GM21786 (cell line): Measurements from ENCODE around the gene MACROH2A2.
"Not testable (repeated sequence)": the region's sequence is repeated elsewhere in the genome, so short reads cannot be mapped to it uniquely, and the experiment has no call there.

ENCODE experiments used
- ATAC-seq: cut with Tn5 transposase; IDR thresholded peaks from one replicate; pipeline ENCODE4 v1.9.1; 2021; ENCODE audit not compliant: unreplicated experiment

The MACROH2A2 gene

DNA sequence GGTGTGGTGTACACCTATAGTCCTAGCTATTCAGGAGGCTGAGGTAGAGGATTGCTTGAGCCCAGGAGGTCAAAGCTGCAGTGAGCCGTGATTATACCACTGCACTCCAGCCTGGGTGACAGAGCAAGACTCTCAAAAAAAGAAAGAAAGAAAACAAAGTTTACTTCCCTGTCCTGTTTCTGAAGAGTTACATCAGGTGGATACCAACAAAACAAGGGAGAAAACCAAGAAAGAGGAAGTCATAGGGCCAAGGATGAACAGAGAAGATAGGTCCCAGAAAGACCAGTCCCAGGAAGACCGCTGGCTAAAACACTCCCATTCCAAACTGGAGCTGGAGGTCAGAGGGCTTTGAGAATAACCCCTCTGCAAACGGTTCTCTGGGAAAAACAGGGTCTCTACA is 13.5 kb downstream of the MACROH2A2 start:
- no peak for ATAC-seq

GRCh38 chr10:70067586-70067985 is 14.9 kb downstream of the MACROH2A2 start:
- ATAC-seq, result no peak

DNA sequence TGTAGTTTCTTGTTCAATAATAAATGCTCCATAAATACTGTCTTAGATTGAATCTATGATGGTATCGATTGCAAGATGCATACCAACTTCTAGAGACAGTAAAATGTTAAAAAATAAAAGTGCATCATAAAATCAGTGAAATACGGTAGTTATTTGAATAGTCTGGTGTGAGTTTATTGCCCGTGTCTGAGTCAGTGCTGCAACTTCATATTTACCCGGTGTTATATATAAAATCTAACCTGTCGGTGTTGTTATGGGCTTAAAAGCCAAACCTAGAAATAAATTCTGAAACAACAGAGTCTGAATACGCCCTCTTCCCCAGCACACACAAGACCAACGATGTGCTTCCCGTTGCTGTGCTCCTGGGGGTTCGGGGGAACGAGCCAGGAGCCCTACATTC is 16.3 kb downstream of the MACROH2A2 start:
- ATAC-seq, result no peak

DNA sequence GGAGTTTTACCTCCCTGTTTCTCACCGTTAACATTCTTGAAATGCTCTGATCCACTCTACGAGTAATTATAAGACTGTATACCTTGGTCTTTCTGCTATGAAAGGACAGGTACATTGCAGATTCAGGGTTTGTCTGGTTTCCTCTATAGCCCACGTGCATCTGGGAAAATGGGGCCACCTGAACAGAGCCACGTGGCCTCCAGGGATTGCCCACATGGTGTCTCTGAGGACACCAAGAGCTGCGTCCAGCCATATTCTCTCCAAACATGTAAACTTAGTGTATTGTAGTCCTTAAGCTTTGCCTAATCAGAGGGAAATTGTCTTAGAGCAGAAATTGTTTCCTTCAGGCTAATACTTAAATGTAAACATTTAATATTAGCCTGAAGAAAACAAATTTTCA is 16.7 kb downstream of the MACROH2A2 start:
- no peak for ATAC-seq

GRCh38 chr10:70070834-70071233 is 18.2 kb downstream of the MACROH2A2 start:
- no peak for ATAC-seq

DNA sequence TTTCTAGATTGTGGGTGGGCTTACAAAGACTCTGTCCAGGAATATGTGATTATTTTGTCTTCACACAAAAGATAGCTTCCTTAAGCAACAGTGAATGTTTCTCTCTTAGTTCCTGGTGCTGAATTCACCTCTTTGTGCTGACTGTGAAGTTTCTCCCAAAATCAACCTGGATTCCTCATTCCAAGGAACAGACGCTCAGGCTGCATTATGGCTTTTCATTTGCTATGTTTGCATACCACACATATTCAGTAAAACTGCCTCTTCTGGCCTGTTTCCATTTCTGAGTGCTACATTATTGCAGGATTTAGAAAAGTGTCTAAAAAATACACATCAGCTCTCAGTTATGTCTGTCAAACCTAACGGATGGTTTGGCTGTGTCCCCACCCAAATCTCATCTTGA is 21.5 kb downstream of the MACROH2A2 start:
- ATAC-seq, result no peak

- ATAC-seq, result no peak
These were observed 22.3 kb downstream of the MACROH2A2 start for GRCh38 chr10:70074971-70075370.

DNA sequence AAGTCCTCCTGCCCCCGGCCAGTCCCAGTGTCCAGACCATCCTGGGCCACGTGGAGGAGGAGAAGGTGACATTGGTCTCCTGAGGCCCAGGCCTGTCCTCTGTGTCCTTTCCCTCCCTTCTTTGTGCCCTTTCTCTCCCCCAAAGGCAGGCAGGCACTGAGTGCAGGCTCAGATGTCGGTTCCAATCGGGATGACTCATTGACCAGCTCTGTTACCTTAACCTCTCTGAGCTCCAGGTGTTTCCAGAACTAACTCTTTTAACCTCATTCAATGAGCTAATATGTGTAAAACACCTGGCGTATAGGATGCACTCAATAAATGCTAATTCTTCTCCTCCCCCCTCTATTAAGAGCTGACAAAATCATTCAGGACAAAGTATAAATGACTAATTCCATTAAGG is 25.7 kb downstream of the MACROH2A2 start:
- no peak for ATAC-seq

GRCh38 chr10:70078937-70079336 is 26.3 kb downstream of the MACROH2A2 start:
- no peak for ATAC-seq

- ATAC-seq, result not testable (repeated sequence)
These were observed 28.1 kb downstream of the MACROH2A2 start for GRCh38 chr10:70080789-70081188.

GRCh38 chr10:70084189-70084588 is 31.5 kb downstream of the MACROH2A2 start:
- no peak for ATAC-seq

- no peak for ATAC-seq
These were observed 33.4 kb downstream of the MACROH2A2 start for GRCh38 chr10:70085975-70086613.

DNA sequence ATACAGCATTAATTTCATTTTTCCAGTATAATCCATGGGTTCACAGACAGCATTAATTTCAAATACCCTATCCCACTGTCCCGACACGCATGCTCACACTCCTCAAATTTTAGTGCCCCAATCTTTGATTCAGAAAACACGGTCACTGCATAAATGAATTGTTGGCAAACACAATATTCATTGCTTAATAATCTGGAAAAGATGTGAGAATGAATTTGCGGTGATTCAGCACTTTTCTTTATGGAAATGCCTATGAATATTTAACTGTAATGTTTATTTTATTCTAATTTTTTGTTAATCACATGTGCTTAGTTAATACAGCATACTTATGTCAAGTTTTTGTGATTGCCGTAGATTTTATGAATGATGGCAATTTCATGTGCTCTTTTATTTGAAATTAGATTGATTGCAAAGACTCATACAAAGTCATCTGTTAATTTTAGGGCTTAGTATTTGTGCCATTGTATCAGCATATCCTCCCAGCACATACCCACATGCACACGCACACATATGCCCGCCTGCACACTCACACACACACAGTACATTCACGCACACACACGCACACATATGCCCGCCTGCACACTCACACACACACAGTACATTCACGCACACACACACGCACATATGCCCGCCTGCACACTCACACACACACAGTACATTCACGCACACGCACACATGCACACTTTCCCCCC is 35.1 kb downstream of the MACROH2A2 start:
- ATAC-seq, result no peak

GRCh38 chr10:70088308-70088698 is 35.7 kb downstream of the MACROH2A2 start:
- ATAC-seq, result no peak

- no peak for ATAC-seq
These were observed 37.4 kb downstream of the MACROH2A2 start for GRCh38 chr10:70090013-70090412.

DNA sequence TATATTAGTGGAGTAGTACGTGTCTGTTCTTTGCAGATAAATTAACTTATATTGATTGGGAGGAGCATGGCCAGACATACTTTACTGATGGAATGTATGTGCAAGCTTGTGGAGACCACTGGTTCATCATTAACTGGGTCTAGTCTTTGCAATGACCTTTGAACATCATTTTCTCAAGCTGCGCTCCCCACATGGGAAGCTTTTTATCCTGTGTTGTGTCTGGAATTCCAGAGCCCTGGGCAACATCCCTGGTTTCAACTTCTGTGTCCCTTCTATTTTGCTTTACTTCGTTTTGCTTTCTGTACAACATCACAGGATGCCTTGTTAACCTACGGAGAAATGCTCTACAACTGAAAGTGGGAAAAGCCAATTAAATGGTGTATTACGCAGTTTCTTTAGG is 38.3 kb downstream of the MACROH2A2 start:
- ATAC-seq, result no peak

- no peak for ATAC-seq
These were observed 39.7 kb downstream of the MACROH2A2 start for GRCh38 chr10:70092389-70092718.

GRCh38 chr10:70093335-70093944 is 40.8 kb downstream of the MACROH2A2 start:
- no peak for ATAC-seq

- no peak for ATAC-seq
These were observed 41.6 kb downstream of the MACROH2A2 start for GRCh38 chr10:70094250-70094649.

GRCh38 chr10:70096016-70096704 is 43.5 kb downstream of the MACROH2A2 start:
- no peak for ATAC-seq

- ATAC-seq, result no peak
These were observed 44.2 kb downstream of the MACROH2A2 start for GRCh38 chr10:70096705-70097420.
